HepG2 (cell line): ENCODE measurements around the gene TBC1D10B. TPM values are rescaled to one million over a fixed set of nuclear protein-coding genes. Genes with fewer than 3 reads are reported as not detected.

Experiments used
- ATAC-seq: fragments of 200-7000 bp; cut with Tn5 transposase; 3 replicates; pipeline ENCODE4 v1.9.1; 2020; ENCODE audit warnings: mild to moderate bottlenecking, moderate library complexity
- BruUV-seq: library from RNA; stranded (reverse); fragments of 400-500 nt; replicated peaks from 2 replicates; lab custom pipeline; 2021; lab: Mats Ljungman, UMichigan
- CTCF ChIA-PET: fragments of 300-600 bp; formaldehyde crosslinking; extraction: SDS; loops from one replicate; lab custom pipeline; 2021; ENCODE audit warnings: low total read pairs, inconsistent platforms, low intra/inter-chr PET ratio; lab: Yijun Ruan, JAX
- POLR2A ChIA-PET: fragments of 350-600 bp; sonication (Branson Sonifier 250); formaldehyde crosslinking; loops from one replicate; lab custom pipeline; 2020; ENCODE audit warnings: antibody characterized with exemption, inconsistent platforms; lab: Yijun Ruan, JAX
- DNase-seq: peaks from one replicate; pipeline ENCODE4 v3.0.0-alpha.2; 2015; ENCODE audit warnings: low spot score
- FAIRE-seq: peaks from 3 replicates; lab custom pipeline; 2011; peaks lifted over from hg19 to GRCh38; lab: Jason Lieb, UNC
- H2AFZ ChIP-seq: one replicate; pipeline ENCODE4 v1.6.1; 2011; ENCODE audit warnings: low read length, inconsistent platforms
- H3K27ac ChIP-seq: fragments of 300-600 bp; 3 replicates; pipeline ENCODE4 v1.8.0; 2011; ENCODE audit warnings: mixed run types, mild to moderate bottlenecking, mixed read lengths, low read length, inconsistent platforms; ENCODE audit not compliant: insufficient read depth; ENCODE audit errors: extremely low read length
- H3K27me3 ChIP-seq, 2 experiments: fragments of 200-600 bp in 1 of 2; 2 replicates in 1 of 2; 3 replicates in 1 of 2; pipeline versions ENCODE4 v1.6.0 to v1.8.0; 2011; ENCODE audit warnings: low read length in 2 of 2, mild to moderate bottlenecking in 2 of 2, moderate library complexity in 2 of 2, inconsistent platforms in 1 of 2; ENCODE audit not compliant: insufficient read depth in 2 of 2, control insufficient read depth in 1 of 2
- H3K36me3 ChIP-seq, 2 experiments: fragments of 200-600 bp in 1 of 2; replicated peaks in 1 of 2; 2 replicates in 1 of 2; 3 replicates in 1 of 2; pipeline versions ENCODE4 v1.5.1 to v1.8.0; 2011; ENCODE audit warnings: low read length in 2 of 2, inconsistent platforms in 1 of 2; ENCODE audit not compliant: insufficient read depth in 2 of 2, control insufficient read depth in 1 of 2
- H3K4me1 ChIP-seq: 2 replicates; pipeline ENCODE4 v1.5.1; 2012; ENCODE audit warnings: low read length, inconsistent platforms; ENCODE audit not compliant: insufficient read depth
- H3K4me2 ChIP-seq: 2 replicates; pipeline ENCODE4 v1.6.0; 2011; ENCODE audit warnings: low read depth, low read length, inconsistent platforms
- H3K4me3 ChIP-seq, 3 experiments: fragments of 200-600 bp in 1 of 3; sonication (generic), shearing (Covaris generic) in 1 of 3; replicated peaks in 1 of 3; 2 replicates each; pipeline ENCODE4 v1.5.1; 2011 to 2016; ENCODE audit warnings: low read length in 3 of 3, inconsistent platforms in 2 of 3, low read depth in 2 of 3, mild to moderate bottlenecking in 2 of 3, control low read depth in 1 of 3, mixed read lengths in 1 of 3; ENCODE audit not compliant: insufficient read depth in 1 of 3
- H3K79me2 ChIP-seq: one replicate; pipeline ENCODE4 v1.6.1; 2011; ENCODE audit warnings: low read length, inconsistent platforms; ENCODE audit not compliant: insufficient read depth
- H3K9ac ChIP-seq: 2 replicates; pipeline ENCODE4 v1.6.0; 2011; ENCODE audit warnings: mild to moderate bottlenecking, low read depth, low read length, inconsistent platforms; ENCODE audit not compliant: insufficient read depth
- H3K9me3 ChIP-seq: 2 replicates; pipeline ENCODE4 v1.5.1; 2012; ENCODE audit warnings: mild to moderate bottlenecking, low read length
- H4K20me1 ChIP-seq: 2 replicates; pipeline ENCODE4 v1.6.0; 2011; ENCODE audit warnings: inconsistent platforms, mild to moderate bottlenecking, low read length, moderate library complexity; ENCODE audit not compliant: insufficient read depth
- BCLAF1 ChIP-seq: fragments of 450-650 bp; IDR thresholded peaks from 2 replicates; pipeline ENCODE4 v1.6.1; 2017; ENCODE audit warnings: mild to moderate bottlenecking
- HES4 ChIP-seq: sonication (generic); formaldehyde crosslinking; IDR thresholded peaks from 2 replicates; pipeline ENCODE4 v1.9.0; 2021; ENCODE audit warnings: mild to moderate bottlenecking, missing genetic modification reagents, borderline replicate concordance
- PREB ChIP-seq: sonication (generic); formaldehyde crosslinking; IDR thresholded peaks from 2 replicates; pipeline ENCODE4 v1.4.0; 2020; ENCODE audit warnings: missing genetic modification reagents
- ZBTB7B ChIP-seq: sonication (generic); formaldehyde crosslinking; IDR thresholded peaks from 2 replicates; pipeline ENCODE4 v1.4.0; 2020; ENCODE audit warnings: missing genetic modification reagents
- ZHX2 ChIP-seq, 2 experiments: sonication (generic) in 1 of 2; formaldehyde crosslinking in 1 of 2; IDR thresholded peaks; 2 replicates each; pipeline versions ENCODE4 v1.6.1 to v1.9.0; 2014 to 2022; ENCODE audit warnings: antibody characterized with exemption in 1 of 2, borderline replicate concordance in 1 of 2, inconsistent platforms in 1 of 2, low read depth in 1 of 2, missing genetic modification reagents in 1 of 2
- ZNF292 ChIP-seq: sonication (generic); formaldehyde crosslinking; IDR thresholded peaks from 2 replicates; pipeline ENCODE4 v1.8.1; 2022; ENCODE audit warnings: mild to moderate bottlenecking, low read depth, missing genetic modification reagents, borderline replicate concordance
- ZNF569 ChIP-seq: sonication (generic); formaldehyde crosslinking; IDR thresholded peaks from 2 replicates; pipeline ENCODE4 v1.5.0; 2020; ENCODE audit warnings: mild to moderate bottlenecking, missing genetic modification reagents, moderate library complexity, borderline replicate concordance
- WGBS: methylation state at CpG from one replicate; pipeline ENCODE4 v1.1.6; 2017; ENCODE audit warnings: low lambda C conversion rate; 5-methylcytosine and 5-hydroxymethylcytosine counted together
- in situ Hi-C: cut with HindIII; loops from 2 replicates; pipeline ENCODE4 v1.10.0; 2017; ENCODE audit warnings: low pct_unique_long_range_greater_than_20kb; ENCODE audit not compliant: extremely low pct_ligation_motif_present
- intact Hi-C: fragments of 100-400 bp; cut with micrococcal nuclease; formaldehyde crosslinking; loops from one replicate; pipeline ENCODE4 v1.10.0; 2022; ENCODE audit not compliant: unreplicated experiment
- polyA plus RNA-seq, 8 experiments: library from polyadenylated mRNA; depleted of rRNA in 3 of 8; stranded (reverse) in 7 of 8; unstranded in 1 of 8; fragments of >200 nt; fragmentation: Illumina TruSeq in 4 of 8; extraction: Trizol in 4 of 8; gene quantifications; 2 replicates each; pipeline versions ENCODE4 v1.2.1 to v1.2.3, GENCODE V29; 2011 to 2016; ENCODE audit warnings: low read depth in 4 of 8, missing spikeins in 1 of 8, mixed read lengths in 1 of 8; ENCODE audit not compliant: insufficient read depth in 1 of 8
- total RNA-seq, 5 experiments: library from RNA; depleted of rRNA; stranded (reverse); fragments of >200 nt; fragmentation: Illumina TruSeq; extraction: Trizol; gene quantifications; 2 replicates each; pipeline ENCODE4 v1.2.3, GENCODE V29; 2016; ENCODE audit warnings: low read depth in 1 of 5

Gene TBC1D10B
- total and polyA plus RNA-seq, 2 of the 13 experiments (the other 11 are each of a cell fraction or from before 2014, with no cell fraction given) = 15.7 to 24.8 TPM

GRCh38 chr16:30366511-30366910, 3.8 kb downstream of the TBC1D10B start (continued):
- TF ChIP-seq ZHX2 (IDR thresholded peaks at IDR 0.05; ENCODE audit: low read depth) (no peak), ZHX2 (CRISPR knock-in tag; IDR thresholded peaks at IDR 0.05; ENCODE audit: borderline replicate concordance) (no peak), PREB (CRISPR knock-in tag) (no peak), ZNF292 (CRISPR knock-in tag) (no peak)
- TF ChIP-seq, all 625 proteins: peak for 0

GRCh38 chr16:30365200-30365599, 5.1 kb downstream of the TBC1D10B start:
- Histone ChIP-seq H3K9me3 (no peaks in the 10 kb centered on the region), H4K20me1 (peaks cover 20% of the 10 kb centered on the region; the same call in 1 of the 2 replicates), H3K4me2 (no peak overlapping the region), H3K79me2 (peaks cover 44% of the 10 kb centered on the region), H3K4me3 (no peak overlapping the region)
- intact Hi-C loops (no loop called here), in situ Hi-C loops (no loop called here)
- POLR2A ChIA-PET = interaction anchor here (0.9 to 1.8 kb wide), 3 partner anchors 9 to 12 kb away, joined by 3 to 9 read pairs (median 5); partner anchors contain the start of gene CD2BP2
- TF ChIP-seq ZBTB7B (CRISPR knock-in tag) = no peak
- no peak for TF ChIP-seq HES4 (CRISPR knock-in tag)
- no peak for TF ChIP-seq BCLAF1
- TF ChIP-seq ZNF569 (CRISPR knock-in tag) = no peak
- TF ChIP-seq, all 625 proteins: peak for 0
- peaks cover 11 to 28% of the 10 kb centered on the region in 2 experiments; a peak in 4 of 5 replicates for H3K36me3 ChIP-seq
- no peaks in the 10 kb centered on the region; a peak in 1 of 5 replicates for H3K27me3 ChIP-seq
- H3K9ac ChIP-seq = no peak overlapping the region
- BruUV-seq = no TSS peak
- FAIRE-seq (no peak), ATAC-seq (no peak), DNase-seq (no peak)
- no peak overlapping the region for H2AFZ ChIP-seq
- CTCF ChIA-PET = no interaction called here
- H3K4me1 ChIP-seq = peaks cover 26% of the 10 kb centered on the region
- WGBS = 96% methylated on average over 10 of the region's 10 CpGs
- H3K27ac ChIP-seq = no peak overlapping the region
